Keratinocyte (primary cell): Measurements from ENCODE around the gene FOXB2. TPM values are rescaled to one million over a fixed set of nuclear protein-coding genes. Genes with fewer than 3 reads are reported as not detected.

Experiments
- DNase-seq: peaks from one replicate; pipeline ENCODE4 v3.0.0-alpha.2; 2011; ENCODE audit warnings: low read depth, missing footprints, low spot score
- FAIRE-seq: peaks from 2 replicates; lab custom pipeline; 2011; peaks lifted over from hg19 to GRCh38; lab: Jason Lieb, UNC
- H2AFZ ChIP-seq: 2 replicates; pipeline ENCODE4 v1.6.0; 2012; ENCODE audit warnings: low read length, control low read depth, inconsistent platforms; ENCODE audit not compliant: control insufficient read depth
- H3K27ac ChIP-seq: 2 replicates; pipeline ENCODE4 v1.5.1; 2011; ENCODE audit warnings: low read length; ENCODE audit not compliant: control insufficient read depth, insufficient read depth
- H3K27me3 ChIP-seq: 3 replicates; pipeline ENCODE4 v1.6.0; 2011; ENCODE audit warnings: low read length; ENCODE audit not compliant: control insufficient read depth, insufficient read depth; ENCODE audit errors: extremely low read depth
- H3K36me3 ChIP-seq, 2 experiments: 2 replicates in 1 of 2; 3 replicates in 1 of 2; pipeline ENCODE4 v1.5.1; 2011; ENCODE audit warnings: low read length in 2 of 2, mild to moderate bottlenecking in 1 of 2; ENCODE audit not compliant: control insufficient read depth in 2 of 2, insufficient read depth in 2 of 2; ENCODE audit errors: extremely low read depth in 1 of 2
- H3K4me1 ChIP-seq: 3 replicates; pipeline ENCODE4 v1.5.1; 2011; ENCODE audit warnings: low read length; ENCODE audit not compliant: control insufficient read depth, insufficient read depth; ENCODE audit errors: extremely low read depth
- H3K4me2 ChIP-seq: 3 replicates; pipeline ENCODE4 v1.6.0; 2011; ENCODE audit warnings: low read depth, low read length; ENCODE audit not compliant: control insufficient read depth, insufficient read depth; ENCODE audit errors: extremely low read depth
- H3K4me3 ChIP-seq, 3 experiments: fragments of 200-600 bp in 1 of 3; sonication (generic) in 1 of 3; 2 replicates in 2 of 3; 3 replicates in 1 of 3; pipeline ENCODE4 v1.5.1; 2011 to 2016; ENCODE audit warnings: low read length in 3 of 3, mild to moderate bottlenecking in 3 of 3, control low read depth in 2 of 3, inconsistent platforms in 1 of 3, low read depth in 1 of 3, mixed read lengths in 1 of 3, mixed run types in 1 of 3, moderate library complexity in 1 of 3; ENCODE audit not compliant: control insufficient read depth in 2 of 3, insufficient read depth in 2 of 3; ENCODE audit errors: extremely low read depth in 1 of 3
- H3K79me2 ChIP-seq: 2 replicates; pipeline ENCODE4 v1.6.0; 2012; ENCODE audit warnings: low read length; ENCODE audit not compliant: control insufficient read depth, insufficient read depth
- H3K9ac ChIP-seq: 3 replicates; pipeline ENCODE4 v1.6.0; 2011; ENCODE audit warnings: low read length; ENCODE audit not compliant: control insufficient read depth, insufficient read depth; ENCODE audit errors: extremely low read depth
- H3K9me1 ChIP-seq: 3 replicates; pipeline ENCODE4 v1.6.0; 2011; ENCODE audit warnings: low read length; ENCODE audit not compliant: control insufficient read depth, insufficient read depth; ENCODE audit errors: extremely low read depth
- H3K9me3 ChIP-seq: 2 replicates; pipeline ENCODE4 v1.5.1; 2012; ENCODE audit warnings: low read depth, low read length; ENCODE audit not compliant: control insufficient read depth
- H4K20me1 ChIP-seq: 3 replicates; pipeline ENCODE4 v1.6.0; 2011; ENCODE audit warnings: low read length; ENCODE audit not compliant: control insufficient read depth, insufficient read depth; ENCODE audit errors: extremely low read depth
- CTCF ChIP-seq, 3 experiments: IDR thresholded peaks in 1 of 3; conservative IDR thresholded peaks in 1 of 3; optimal IDR thresholded peaks in 1 of 3; 2 replicates in 2 of 3; 3 replicates in 1 of 3; pipeline versions ENCODE3 to v1.5.1; 2011; ENCODE audit warnings: low read length in 3 of 3, mild to moderate bottlenecking in 3 of 3, moderate library complexity in 2 of 3, control low read depth in 1 of 3, inconsistent platforms in 1 of 3; ENCODE audit not compliant: insufficient read depth in 2 of 3; ENCODE audit errors: extremely low read depth in 1 of 3
- EZH2 ChIP-seq: IDR thresholded peaks from one replicate; pipeline ENCODE4 v1.6.1; 2012; ENCODE audit warnings: inconsistent platforms, mild to moderate bottlenecking, low read length, moderate library complexity
- dilution Hi-C: fragments of 300-500 bp; cut with MboI; formaldehyde crosslinking; loops from one replicate; pipeline ENCODE4 v1.7.0; 2020; ENCODE audit warnings: low sequenced_read_pairs; ENCODE audit not compliant: extremely low pct_ligation_motif_present
- polyA plus RNA-seq, 5 experiments: library from polyadenylated mRNA; depleted of rRNA in 3 of 5; stranded (reverse) in 3 of 5; stranded (forward) in 1 of 5; unstranded in 1 of 5; fragments of >200 nt; gene quantifications; 1 replicate in 1 of 5; 2 replicates in 3 of 5; 3 replicates in 1 of 5; pipeline versions ENCODE4 v1.2.1 to v1.2.3, GENCODE V29; 2011 to 2012; ENCODE audit warnings: missing spikeins in 2 of 5, low read depth in 1 of 5, low replicate concordance in 1 of 5

FOXB2 gene
- polyA plus RNA-seq, 1 donor (not counting 4 experiments of a cell fraction or from before 2014, with no cell fraction given) = not detected

- H3K9me1 ChIP-seq = no peaks in the 10 kb centered on the region
- dilution Hi-C loops = loop anchor here (25.0 kb wide), 1 partner anchor 173 kb away; no protein-coding TSS in a partner anchor
- TF ChIP-seq EZH2 = no peak
- no peak for TF ChIP-seq CTCF (optimal IDR thresholded peaks at IDR 0.05 in 1 of 3, IDR thresholded peaks at IDR 0.05 in 1 of 3, conservative IDR thresholded peaks at IDR 0.05 in 1 of 3; ENCODE audit: extremely low read depth in 1 of 3, insufficient read depth in 2 of 3, low read length in 3 of 3)
- no peak overlapping the region for H3K4me2 ChIP-seq
- FAIRE-seq (no peak), DNase-seq (no peak)
- no peak overlapping the region for H3K27ac ChIP-seq
- H2AFZ ChIP-seq = no peak overlapping the region
- H3K36me3 ChIP-seq = no peaks in the 10 kb centered on the region
- no peaks in the 10 kb centered on the region for H3K79me2 ChIP-seq
- no peaks in the 10 kb centered on the region for H3K9me3 ChIP-seq
- no peaks in the 10 kb centered on the region for H3K4me1 ChIP-seq
- H3K4me3 ChIP-seq = no peak overlapping the region
- peaks cover 8% of the 10 kb centered on the region for H3K27me3 ChIP-seq
- H4K20me1 ChIP-seq = no peaks in the 10 kb centered on the region
- H3K9ac ChIP-seq = no peak overlapping the region
These were observed 33.9 kb upstream of the FOXB2 start for GRCh38 chr9:76985581-76985980.

DNA sequence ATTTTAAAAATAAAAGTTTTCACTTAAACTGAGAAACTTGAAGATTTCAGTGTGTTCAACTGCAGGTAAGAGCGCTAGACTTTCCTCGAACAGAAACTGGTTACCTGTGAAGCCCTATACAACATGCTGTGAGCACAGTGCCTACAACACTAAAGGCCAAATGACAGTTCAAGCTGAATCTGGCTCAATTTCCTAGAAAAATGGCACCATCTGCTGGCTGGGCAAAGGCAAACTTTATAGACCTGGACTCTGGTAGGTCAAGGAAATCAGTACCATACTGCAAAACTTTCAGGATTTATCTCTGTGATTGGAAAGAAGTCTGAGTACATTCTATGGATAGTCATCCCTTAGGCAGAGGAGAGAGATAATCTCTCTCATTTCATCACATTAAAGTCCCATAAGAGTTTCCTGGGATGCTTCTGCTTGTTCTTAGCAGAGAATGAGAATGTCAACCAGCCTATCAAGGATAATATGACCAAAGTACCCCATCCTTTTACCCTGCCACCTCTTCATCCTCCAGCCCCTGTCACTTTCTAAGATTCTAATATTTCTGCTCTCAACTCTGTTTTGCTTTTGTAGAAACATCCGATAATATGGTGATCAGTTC is 31.8 kb upstream of the FOXB2 start:
- Histone ChIP-seq H3K79me2 (no peaks in the 10 kb centered on the region), H3K9me1 (no peaks in the 10 kb centered on the region), H3K27me3 (peaks cover 8% of the 10 kb centered on the region), H3K9me3 (no peaks in the 10 kb centered on the region), H3K4me3 (no peak overlapping the region), H4K20me1 (no peaks in the 10 kb centered on the region), H3K36me3 (no peaks in the 10 kb centered on the region), H2AFZ (no peak overlapping the region), H3K27ac (no peak overlapping the region), H3K4me2 (no peak overlapping the region), H3K4me1 (no peaks in the 10 kb centered on the region), H3K9ac (no peak overlapping the region)
- DNase-seq (no peak), FAIRE-seq (peak; percentile 13)
- TF ChIP-seq CTCF (optimal IDR thresholded peaks at IDR 0.05 in 1 of 3, IDR thresholded peaks at IDR 0.05 in 1 of 3, conservative IDR thresholded peaks at IDR 0.05 in 1 of 3; ENCODE audit: extremely low read depth in 1 of 3, insufficient read depth in 2 of 3, low read length in 3 of 3) (peak; percentile 53 to 71 (median 67)), EZH2 (no peak)
- dilution Hi-C loops = loop anchor here (25.0 kb wide), 1 partner anchor 175 kb away; no protein-coding TSS in a partner anchor
